Measurements from ENCODE around the gene BRD9.

The BRD9 gene

DNA sequence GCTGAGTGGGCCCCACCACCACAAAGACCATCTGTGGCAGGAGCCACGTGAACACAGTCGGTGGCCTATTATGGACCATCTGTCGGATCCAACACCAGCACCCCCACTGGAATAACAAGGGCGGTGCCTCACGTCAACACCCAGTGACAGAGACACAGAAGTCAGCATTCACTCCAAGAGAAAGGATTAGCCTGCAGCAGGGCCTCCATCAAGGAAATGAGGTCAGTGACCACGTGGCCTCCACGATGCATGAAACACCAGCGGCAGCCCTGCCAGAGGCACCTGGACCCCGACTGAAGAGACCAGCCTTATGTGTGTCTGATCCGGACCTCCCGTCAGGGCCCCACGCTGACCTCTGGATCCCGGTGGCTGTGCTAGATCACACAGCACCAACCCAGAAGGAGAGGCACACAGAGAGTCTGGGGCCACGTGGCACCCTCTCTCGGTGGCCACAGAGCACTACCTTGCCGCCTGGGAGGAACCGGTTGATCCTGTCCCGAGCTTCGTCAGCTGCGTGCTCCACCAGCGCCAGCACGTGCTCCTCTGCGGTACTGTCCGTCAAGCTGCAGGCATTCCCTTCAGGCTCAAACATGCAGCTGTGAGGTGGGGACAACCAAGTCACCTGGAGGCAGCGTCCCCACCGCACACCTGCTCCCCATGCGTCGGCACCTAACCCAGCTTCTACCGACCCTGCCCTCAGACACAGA, 9.0 kb downstream of the BRD9 start:
- H3K27ac ChIP-seq (ENCODE audit: extremely low read depth, low read depth, low read length): no peak overlapping the region
- H3K4me3 ChIP-seq (ENCODE audit: low read depth, low read length): no peak overlapping the region
- no peaks in the 10 kb centered on the region for H3K9me3 ChIP-seq (ENCODE audit: control insufficient read depth, insufficient read depth, low read depth, low read length)
- POLR2A ChIA-PET: no interaction called here
- peaks cover 39 to 83% of the 10 kb centered on the region in 2 experiments for H3K36me3 ChIP-seq (ENCODE audit: control insufficient read depth in 2 of 2, insufficient read depth in 1 of 2, low read length in 2 of 2)
- no peaks in the 10 kb centered on the region for H3K4me1 ChIP-seq (ENCODE audit: control insufficient read depth, insufficient read depth, low read length)
- CTCF ChIA-PET: interaction anchor here (0.7 kb wide), 1 partner anchor 13 kb away, joined by 3 read pairs; no protein-coding TSS in a partner anchor
- no peak for TF ChIP-seq IKZF3 (tag by site-specific recombination; IDR thresholded peaks at IDR 0.05)
- TF ChIP-seq, protein P1, sequence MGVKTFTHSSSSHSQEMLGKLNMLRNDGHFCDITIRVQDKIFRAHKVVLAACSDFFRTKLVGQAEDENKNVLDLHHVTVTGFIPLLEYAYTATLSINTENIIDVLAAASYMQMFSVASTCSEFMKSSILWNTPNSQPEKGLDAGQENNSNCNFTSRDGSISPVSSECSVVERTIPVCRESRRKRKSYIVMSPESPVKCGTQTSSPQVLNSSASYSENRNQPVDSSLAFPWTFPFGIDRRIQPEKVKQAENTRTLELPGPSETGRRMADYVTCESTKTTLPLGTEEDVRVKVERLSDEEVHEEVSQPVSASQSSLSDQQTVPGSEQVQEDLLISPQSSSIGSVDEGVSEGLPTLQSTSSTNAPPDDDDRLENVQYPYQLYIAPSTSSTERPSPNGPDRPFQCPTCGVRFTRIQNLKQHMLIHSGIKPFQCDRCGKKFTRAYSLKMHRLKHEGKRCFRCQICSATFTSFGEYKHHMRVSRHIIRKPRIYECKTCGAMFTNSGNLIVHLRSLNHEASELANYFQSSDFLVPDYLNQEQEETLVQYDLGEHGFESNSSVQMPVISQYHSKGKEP (tag by site-specific recombination; IDR thresholded peaks at IDR 0.05): no peak

DNA sequence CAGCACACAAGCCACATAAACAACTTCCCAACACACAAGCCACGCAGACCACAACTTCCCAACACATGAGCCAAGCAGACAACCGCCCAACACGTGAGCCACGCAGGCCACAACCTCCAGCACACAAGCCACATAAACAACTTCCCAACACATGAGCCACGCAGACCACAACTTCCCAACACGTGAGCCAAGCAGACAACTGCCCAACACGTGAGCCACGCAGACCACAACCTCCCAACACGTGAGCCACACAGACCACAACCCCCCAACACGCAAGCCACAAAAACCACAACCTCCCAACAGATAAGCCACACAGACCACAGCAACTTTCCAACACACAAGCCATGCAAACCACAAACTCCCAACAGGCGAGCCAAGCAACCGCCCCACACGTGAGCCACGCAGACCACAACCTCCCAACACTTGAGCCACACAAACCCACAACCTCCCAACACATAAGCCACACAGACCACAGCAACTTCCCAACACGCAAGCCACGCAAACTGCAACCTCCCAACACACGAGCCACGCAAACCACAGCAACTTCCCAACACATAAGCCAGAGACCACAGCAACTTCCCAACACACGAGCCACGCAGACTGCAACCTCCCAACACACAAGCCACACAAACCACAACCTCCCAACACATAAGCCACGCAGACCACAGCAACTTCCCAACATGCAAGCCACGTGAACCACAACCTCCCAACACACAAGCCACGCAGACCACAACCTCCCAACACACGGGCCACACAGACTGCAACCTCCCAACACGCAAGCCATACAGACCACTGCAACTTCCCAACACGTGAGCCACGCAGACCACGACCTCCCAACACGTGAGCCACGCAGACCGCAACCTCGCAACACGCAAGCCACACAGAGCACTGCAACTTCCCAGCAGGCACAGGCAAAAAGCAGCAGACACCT, 10.1 kb downstream of the BRD9 start:
- no peak for TF ChIP-seq ZNF549 (tag by site-specific recombination; IDR thresholded peaks at IDR 0.05)
- TF ChIP-seq, protein P2, sequence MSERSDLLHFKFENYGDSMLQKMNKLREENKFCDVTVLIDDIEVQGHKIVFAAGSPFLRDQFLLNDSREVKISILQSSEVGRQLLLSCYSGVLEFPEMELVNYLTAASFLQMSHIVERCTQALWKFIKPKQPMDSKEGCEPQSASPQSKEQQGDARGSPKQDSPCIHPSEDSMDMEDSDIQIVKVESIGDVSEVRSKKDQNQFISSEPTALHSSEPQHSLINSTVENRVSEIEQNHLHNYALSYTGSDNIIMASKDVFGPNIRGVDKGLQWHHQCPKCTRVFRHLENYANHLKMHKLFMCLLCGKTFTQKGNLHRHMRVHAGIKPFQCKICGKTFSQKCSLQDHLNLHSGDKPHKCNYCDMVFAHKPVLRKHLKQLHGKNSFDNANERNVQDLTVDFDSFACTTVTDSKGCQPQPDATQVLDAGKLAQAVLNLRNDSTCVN (tag by site-specific recombination; optimal IDR thresholded peaks at IDR 0.05): peak; percentile 7
- no peak for TF ChIP-seq BCL11A (tag by site-specific recombination; IDR thresholded peaks at IDR 0.05; ENCODE audit: low read depth)
- TF ChIP-seq ZNF146 (tag by site-specific recombination; IDR thresholded peaks at IDR 0.05): peak; percentile 16; the same call in 1 of the 2 replicates
- peak; percentile 61; the same call in 1 of the 2 replicates for TF ChIP-seq ZNF311 (tag by site-specific recombination; IDR thresholded peaks at IDR 0.05; ENCODE audit: borderline replicate concordance)
- Histone ChIP-seq H3K36me3 (ENCODE audit: control insufficient read depth in 2 of 2, insufficient read depth in 1 of 2, low read length in 2 of 2) (peaks cover 33 to 81% of the 10 kb centered on the region in 2 experiments), H3K27ac (ENCODE audit: extremely low read depth, low read depth, low read length) (no peak overlapping the region), H3K9me3 (ENCODE audit: control insufficient read depth, insufficient read depth, low read depth, low read length) (no peaks in the 10 kb centered on the region), H3K4me1 (ENCODE audit: control insufficient read depth, insufficient read depth, low read length) (no peaks in the 10 kb centered on the region), H3K4me3 (ENCODE audit: low read depth, low read length) (no peak overlapping the region)
- POLR2A ChIA-PET: no interaction called here
- CTCF ChIA-PET: interaction anchor here (0.7 kb wide), 1 partner anchor 14 kb away, joined by 3 read pairs; no protein-coding TSS in a partner anchor

DNA sequence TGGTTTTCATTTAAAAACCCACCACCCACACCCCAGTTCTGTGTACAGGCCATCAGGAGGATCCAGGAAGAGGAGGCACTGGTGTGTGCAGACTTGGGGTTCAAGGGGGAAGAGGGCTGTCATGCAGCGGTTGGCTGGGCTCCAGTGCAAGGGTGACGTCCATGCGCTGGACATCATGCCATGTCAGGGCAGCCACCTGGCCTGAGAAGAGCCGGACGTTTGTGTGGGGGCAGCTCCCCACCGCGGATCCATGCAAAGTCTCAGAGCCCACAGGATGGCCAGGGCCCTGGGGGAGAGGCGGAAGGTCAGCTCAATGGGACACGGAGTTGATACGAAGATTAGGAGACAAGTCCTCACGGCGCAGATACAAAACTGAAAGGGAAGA, 11.1 kb downstream of the BRD9 start:
- Histone ChIP-seq H3K9me3 (ENCODE audit: control insufficient read depth, insufficient read depth, low read depth, low read length) (no peaks in the 10 kb centered on the region), H3K4me3 (ENCODE audit: low read depth, low read length) (no peak overlapping the region), H3K27ac (ENCODE audit: extremely low read depth, low read depth, low read length) (no peak overlapping the region), H3K4me1 (ENCODE audit: control insufficient read depth, insufficient read depth, low read length) (no peaks in the 10 kb centered on the region), H3K36me3 (ENCODE audit: control insufficient read depth in 2 of 2, insufficient read depth in 1 of 2, low read length in 2 of 2) (peaks cover 32 to 81% of the 10 kb centered on the region in 2 experiments)
- ChIA-PET POLR2A (no interaction called here), CTCF (interaction anchor here (0.7 kb wide), 1 partner anchor 791 kb away, joined by 3 read pairs; no protein-coding TSS in a partner anchor)
- TF ChIP-seq ZNF426 (tag by site-specific recombination; IDR thresholded peaks at IDR 0.05): no peak
- TF ChIP-seq, protein P3, sequence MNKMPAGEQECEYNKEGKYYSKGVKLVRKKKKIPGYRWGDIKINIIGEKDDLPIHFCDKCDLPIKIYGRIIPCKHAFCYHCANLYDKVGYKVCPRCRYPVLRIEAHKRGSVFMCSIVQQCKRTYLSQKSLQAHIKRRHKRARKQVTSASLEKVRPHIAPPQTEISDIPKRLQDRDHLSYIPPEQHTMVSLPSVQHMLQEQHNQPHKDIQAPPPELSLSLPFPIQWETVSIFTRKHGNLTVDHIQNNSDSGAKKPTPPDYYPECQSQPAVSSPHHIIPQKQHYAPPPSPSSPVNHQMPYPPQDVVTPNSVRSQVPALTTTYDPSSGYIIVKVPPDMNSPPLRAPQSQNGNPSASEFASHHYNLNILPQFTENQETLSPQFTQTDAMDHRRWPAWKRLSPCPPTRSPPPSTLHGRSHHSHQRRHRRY (tag by site-specific recombination; IDR thresholded peaks at IDR 0.05): no peak
